Psoas muscle (tissue), 8 donors: ENCODE data around the gene HS6ST2. TPM values are rescaled to one million over a fixed set of nuclear protein-coding genes. Genes with fewer than 3 reads are reported as not detected.

Experiments
- ATAC-seq, 4 donors: fragments of 200-7000 bp; cut with Tn5 transposase; one replicate each; pipeline ENCODE4 v1.9.1; 2020; ENCODE audit warnings: moderate library complexity in 3 of 4, mild to moderate bottlenecking in 2 of 4
- DNase-seq, 2 donors: peaks; one replicate each; pipeline ENCODE4 v3.0.0-alpha.2; 2020
- H3K27ac ChIP-seq: fragments of 200-600 bp; one replicate; pipeline ENCODE4 v1.8.0; 2022
- H3K27me3 ChIP-seq, 3 donors: fragments of 200-600 bp in 1 of 3; one replicate each; pipeline versions ENCODE4 v1.6.1 to v1.8.0; 2013 to 2022; ENCODE audit warnings: low read length in 2 of 3, mild to moderate bottlenecking in 2 of 3, moderate library complexity in 1 of 3; ENCODE audit not compliant: insufficient read depth in 3 of 3
- H3K36me3 ChIP-seq, 2 donors: fragments of 200-600 bp in 1 of 2; one replicate each; pipeline versions ENCODE4 v1.6.1 to v1.8.0; 2013 to 2022; ENCODE audit warnings: low read depth in 1 of 2, mild to moderate bottlenecking in 1 of 2, moderate library complexity in 1 of 2; ENCODE audit not compliant: insufficient read depth in 1 of 2
- H3K4me1 ChIP-seq: fragments of 200-600 bp; one replicate; pipeline ENCODE4 v1.8.0; 2022
- H3K4me3 ChIP-seq: fragments of 200-600 bp; one replicate; pipeline ENCODE4 v1.8.0; 2022; ENCODE audit warnings: mild to moderate bottlenecking
- H3K9me3 ChIP-seq: fragments of 200-600 bp; one replicate; pipeline ENCODE4 v1.8.0; 2022
- CTCF ChIP-seq: fragments of 200-600 bp; IDR thresholded peaks from one replicate; pipeline ENCODE4 v1.8.0; 2022; ENCODE audit warnings: antibody characterized with exemption
- WGBS, 3 donors: extraction: QIAGEN DNeasy Blood & Tissue Kit; methylation state at CpG; one replicate each; pipeline versions ENCODE4 v1.1.6 to v1.1.7; 2013; 5-methylcytosine and 5-hydroxymethylcytosine counted together
- intact Hi-C, 2 donors: fragments of 100-400 bp; cut with DNase I; formaldehyde crosslinking; loops; one replicate each; pipeline versions ENCODE4 v1.11.0 to v1.14.2; 2022
- polyA plus RNA-seq, 3 donors: library from polyadenylated mRNA; stranded (reverse); fragments of 200-250 nt; gene quantifications; one replicate each; pipeline ENCODE4 v1.2.3, GENCODE V29; 2013
- total RNA-seq, 4 donors: library from RNA; stranded (reverse); fragmentation: NEBNext Ultra II Directional in 2 of 4; extraction: Animal tissue kit (Norgen Biotek cat#: 25700) in 2 of 4; gene quantifications; one replicate each; pipeline versions ENCODE4 v1.2.1 to v1.2.4, GENCODE V29; 2021 to 2023
- donor health status: healthy with polysubstance abuse.
- donor health status: DM: no; HTN: no; CAD: no; lungs with moderate emphysema.
- donor health status: Bipolar disorder and iron deficiency.
- donor health status: healthy.
- donor health status: DM: yes; HTN: yes; CAD: no.
- donor health status: DM: no; HTN: no; CAD: no.
- donor health status: DM: no; HTN: no; CAD: no.
- donor health status: DM: yes; HTN: yes; CAD: no.

Gene HS6ST2
- total and polyA plus RNA-seq, 7 donors = 0.30 to 10.0 (median 1.3) TPM

GRCh38 chrX:132745593-132745992 lies 212.8 kb downstream of the HS6ST2 start:
- no peak for DNase-seq
- intact Hi-C loops = loop anchor here (5.0 to 10.0 kb wide), 2 partner anchors 97 to 209 kb away; partner anchors contain the start of gene HS6ST2 (in 1 of the 2)

GRCh38 chrX:132744470-132744869 lies 214.0 kb downstream of the HS6ST2 start:
- ATAC-seq = no peak
- TF ChIP-seq CTCF = no peak
- H3K9me3 ChIP-seq = no peaks in the 10 kb centered on the region
- H3K4me1 ChIP-seq = no peaks in the 10 kb centered on the region
- WGBS, 3 donors = 0 to 96% (median 46%) methylated on average over 1 of the region's 1 CpG
- intact Hi-C loops = loop anchor here (5.0 to 10.0 kb wide), 2 partner anchors 210 to 213 kb away; partner anchors contain the start of gene HS6ST2 (in 2 of the 2)
- H3K27ac ChIP-seq = no peak overlapping the region
- no peak overlapping the region for H3K4me3 ChIP-seq
- peaks cover 0 to 9% (median 0%) of the 10 kb centered on the region in 3 donors for H3K27me3 ChIP-seq
- no peak for DNase-seq
- H3K36me3 ChIP-seq = no peaks in the 10 kb centered on the region

More at GRCh38 chrX:132745593-132745992, 212.8 kb downstream of the HS6ST2 start:
- no peaks in the 10 kb centered on the region for H3K36me3 ChIP-seq
- H3K27ac ChIP-seq = no peak overlapping the region
- no peaks in the 10 kb centered on the region for H3K9me3 ChIP-seq
- ATAC-seq = no peak
- no peak for TF ChIP-seq CTCF
- WGBS, 3 donors = 64 to 94% (median 74%) methylated on average over 2 of the region's 2 CpGs
- peaks cover 7% of the 10 kb centered on the region for H3K4me1 ChIP-seq
- H3K27me3 ChIP-seq = peaks cover 0 to 1% (median 0%) of the 10 kb centered on the region in 3 donors
- no peak overlapping the region for H3K4me3 ChIP-seq

GRCh38 chrX:132743086-132743485 lies 215.3 kb downstream of the HS6ST2 start:
- Histone ChIP-seq H3K27me3 (peaks cover 0 to 13% (median 0%) of the 10 kb centered on the region in 3 donors), H3K27ac (no peak overlapping the region), H3K4me3 (no peak overlapping the region), H3K9me3 (no peaks in the 10 kb centered on the region), H3K36me3 (no peaks in the 10 kb centered on the region), H3K4me1 (no peaks in the 10 kb centered on the region)
- DNase-seq (no peak), ATAC-seq (no peak)
- 75 to 96% (median 93%) methylated on average over 2 to 3 of the region's 3 CpGs for WGBS, 3 donors
- TF ChIP-seq CTCF = no peak
- intact Hi-C loops = loop anchor here (5.0 to 10.0 kb wide), 2 partner anchors 212 to 214 kb away; partner anchors contain the start of gene HS6ST2 (in 2 of the 2)

- Histone ChIP-seq H3K9me3 (no peaks in the 10 kb centered on the region), H3K27ac (no peak overlapping the region), H3K27me3 (peaks cover 0 to 13% (median 0%) of the 10 kb centered on the region in 3 donors), H3K36me3 (no peaks in the 10 kb centered on the region), H3K4me1 (no peaks in the 10 kb centered on the region), H3K4me3 (no peak overlapping the region)
- DNase-seq (no peak), ATAC-seq (no peak)
- TF ChIP-seq CTCF = no peak
- intact Hi-C loops = loop anchor here (5.0 to 10.0 kb wide), 2 partner anchors 213 to 215 kb away; partner anchors contain the start of gene HS6ST2 (in 2 of the 2)
- WGBS, 3 donors = 3 to 11% (median 10%) methylated on average over 1 of the region's 1 CpG
These were observed 216.2 kb downstream of the HS6ST2 start for GRCh38 chrX:132742246-132742645.

GRCh38 chrX:132741689-132742088 lies 216.7 kb downstream of the HS6ST2 start:
- DNase-seq (no peak), ATAC-seq (no peak)
- no peaks in the 10 kb centered on the region for H3K4me1 ChIP-seq
- no peaks in the 10 kb centered on the region for H3K36me3 ChIP-seq
- no peaks in the 10 kb centered on the region for H3K9me3 ChIP-seq
- no peak for TF ChIP-seq CTCF
- WGBS, 3 donors = 51 to 77% (median 61%) methylated on average over 2 of the region's 2 CpGs
- peaks cover 0 to 13% (median 0%) of the 10 kb centered on the region in 3 donors for H3K27me3 ChIP-seq
- no peak overlapping the region for H3K4me3 ChIP-seq
- H3K27ac ChIP-seq = no peak overlapping the region
- intact Hi-C loops = loop anchor here (5.0 to 10.0 kb wide), 2 partner anchors 213 to 216 kb away; partner anchors contain the start of gene HS6ST2 (in 2 of the 2)
